ENCODE data around the gene CLIP2.

The CLIP2 gene

GRCh38 chr7:74288034-74288881, 949 bp upstream of the CLIP2 start:
- ATAC-seq: no peak
- TF ChIP-seq ZNF8 (CRISPR knock-in tag; IDR thresholded peaks at IDR 0.05): no peak
- no peak for TF ChIP-seq SNAI2 (CRISPR knock-in tag; IDR thresholded peaks at IDR 0.05)
- TF ChIP-seq TSHZ2 (CRISPR knock-in tag; IDR thresholded peaks at IDR 0.05): no peak
- TF ChIP-seq PATZ1 (CRISPR knock-in tag; IDR thresholded peaks at IDR 0.05; ENCODE audit: borderline replicate concordance): no peak
- TF ChIP-seq CREB5 (CRISPR knock-in tag; IDR thresholded peaks at IDR 0.05; ENCODE audit: low read depth): no peak
- TF ChIP-seq ZNF565 (CRISPR knock-in tag; conservative IDR thresholded peaks at IDR 0.05; ENCODE audit: low read depth): no peak
- no peak for TF ChIP-seq ZFP30 (CRISPR knock-in tag; IDR thresholded peaks at IDR 0.05)
- no peak for TF ChIP-seq GLIS3 (CRISPR knock-in tag; IDR thresholded peaks at IDR 0.05)
- TF ChIP-seq POU6F1 (CRISPR knock-in tag; IDR thresholded peaks at IDR 0.05; ENCODE audit: borderline replicate concordance, low read depth): no peak
- TF ChIP-seq ZNF70 (CRISPR knock-in tag; IDR thresholded peaks at IDR 0.05): no peak
- no peak for TF ChIP-seq ZC3H10 (CRISPR knock-in tag; IDR thresholded peaks at IDR 0.05)
- no peak for TF ChIP-seq ARNTL (CRISPR knock-in tag; IDR thresholded peaks at IDR 0.05; ENCODE audit: borderline replicate concordance, low read depth)
- no peak for TF ChIP-seq ISL1 (CRISPR knock-in tag; IDR thresholded peaks at IDR 0.05)
- no peak for TF ChIP-seq ZFP3 (CRISPR knock-in tag; IDR thresholded peaks at IDR 0.05)
- no peak for TF ChIP-seq ESRRG (CRISPR knock-in tag; IDR thresholded peaks at IDR 0.05)
- TF ChIP-seq RARB (CRISPR knock-in tag; IDR thresholded peaks at IDR 0.05): no peak
- no peak for TF ChIP-seq TOX (CRISPR knock-in tag; IDR thresholded peaks at IDR 0.05; ENCODE audit: borderline replicate concordance)
- no peak for TF ChIP-seq CSDC2 (CRISPR knock-in tag; IDR thresholded peaks at IDR 0.05)

GRCh38 chr7:74289659-74290552, 699 bp downstream of the CLIP2 start:
- peak; percentile 54 for ATAC-seq
- TF ChIP-seq ZFP3 (CRISPR knock-in tag; IDR thresholded peaks at IDR 0.05) (no peak), CSRNP3 (CRISPR knock-in tag; IDR thresholded peaks at IDR 0.05) (no peak), ZNF70 (CRISPR knock-in tag; IDR thresholded peaks at IDR 0.05) (no peak), CSDC2 (CRISPR knock-in tag; IDR thresholded peaks at IDR 0.05) (0 out of 2 replicates have a peak, but pooled peaks have one; percentile 25), ESRRG (CRISPR knock-in tag; IDR thresholded peaks at IDR 0.05) (no peak), SNAI2 (CRISPR knock-in tag; IDR thresholded peaks at IDR 0.05) (no peak), ZNF565 (CRISPR knock-in tag; conservative IDR thresholded peaks at IDR 0.05; ENCODE audit: low read depth) (no peak), ISL1 (CRISPR knock-in tag; IDR thresholded peaks at IDR 0.05) (no peak), ARNTL (CRISPR knock-in tag; IDR thresholded peaks at IDR 0.05; ENCODE audit: borderline replicate concordance, low read depth) (no peak), PATZ1 (CRISPR knock-in tag; IDR thresholded peaks at IDR 0.05; ENCODE audit: borderline replicate concordance) (peak; percentile 89; the same call in 1 of the 2 replicates), POU6F1 (CRISPR knock-in tag; IDR thresholded peaks at IDR 0.05; ENCODE audit: borderline replicate concordance, low read depth) (no peak)

All from SK-N-SH treated with all-trans-retinoic acid at 6 μM for 48 hours (cell line).